HG02884 (cell line): ENCODE data around the gene PPP2R5B.

Source experiments
- ATAC-seq: cut with Tn5 transposase; IDR thresholded peaks from one replicate; pipeline ENCODE4 v1.9.1; 2021; ENCODE audit warnings: mild to moderate bottlenecking, moderate library complexity; ENCODE audit not compliant: unreplicated experiment

The PPP2R5B gene

GRCh38 chr11:64928957-64929356, 4.5 kb downstream of the PPP2R5B start:
- ATAC-seq, result no peak

- no peak for ATAC-seq
Measured at GRCh38 chr11:64929625-64930024, 5.1 kb downstream of the PPP2R5B start.

- ATAC-seq, result no peak
Measured at GRCh38 chr11:64930340-64930739, 5.9 kb downstream of the PPP2R5B start.

- ATAC-seq, result no peak
Measured at GRCh38 chr11:64931290-64931689, 6.8 kb downstream of the PPP2R5B start.

- ATAC-seq, result no peak
Measured at GRCh38 chr11:64932324-64932723, 7.8 kb downstream of the PPP2R5B start.

GRCh38 chr11:64933213-64933934, 8.9 kb downstream of the PPP2R5B start:
- ATAC-seq, result no peak

- no peak for ATAC-seq
Measured at GRCh38 chr11:64933935-64934681, 9.6 kb downstream of the PPP2R5B start.

- ATAC-seq, result no peak
Measured at GRCh38 chr11:64934682-64935358, 10.3 kb downstream of the PPP2R5B start.

GRCh38 chr11:64935359-64936081, 11.0 kb downstream of the PPP2R5B start, which contains the start of gene GPHA2:
Gene GPHA2, minus strand, starts transcription at chr11:64935893. Its CDS starts 433 bp downstream, at chr11:64935460.
- no peak for ATAC-seq

GRCh38 chr11:64936539-64936938, 12.1 kb downstream of the PPP2R5B start:
- no peak for ATAC-seq

- no peak for ATAC-seq
Measured at GRCh38 chr11:64947208-64947814, 22.8 kb downstream of the PPP2R5B start.

GRCh38 chr11:64951529-64951928, 27.0 kb downstream of the PPP2R5B start:
- ATAC-seq, result no peak

GRCh38 chr11:64954201-64954600, 29.7 kb downstream of the PPP2R5B start:
- no peak for ATAC-seq

- ATAC-seq, result no peak
Measured at GRCh38 chr11:64959498-64959897, 35.0 kb downstream of the PPP2R5B start.

- no peak for ATAC-seq
Measured at GRCh38 chr11:64960719-64961118, 36.2 kb downstream of the PPP2R5B start.

GRCh38 chr11:64963072-64963631, 38.7 kb downstream of the PPP2R5B start:
- no peak for ATAC-seq

- ATAC-seq, result no peak
Measured at GRCh38 chr11:64967375-64967774, 42.9 kb downstream of the PPP2R5B start.

- no peak for ATAC-seq
Measured at GRCh38 chr11:64969209-64969608, 44.7 kb downstream of the PPP2R5B start.

- no peak for ATAC-seq
Measured at GRCh38 chr11:64970731-64971151, 46.3 kb downstream of the PPP2R5B start.
